ENCODE data around the gene TIAM2.

DNA sequence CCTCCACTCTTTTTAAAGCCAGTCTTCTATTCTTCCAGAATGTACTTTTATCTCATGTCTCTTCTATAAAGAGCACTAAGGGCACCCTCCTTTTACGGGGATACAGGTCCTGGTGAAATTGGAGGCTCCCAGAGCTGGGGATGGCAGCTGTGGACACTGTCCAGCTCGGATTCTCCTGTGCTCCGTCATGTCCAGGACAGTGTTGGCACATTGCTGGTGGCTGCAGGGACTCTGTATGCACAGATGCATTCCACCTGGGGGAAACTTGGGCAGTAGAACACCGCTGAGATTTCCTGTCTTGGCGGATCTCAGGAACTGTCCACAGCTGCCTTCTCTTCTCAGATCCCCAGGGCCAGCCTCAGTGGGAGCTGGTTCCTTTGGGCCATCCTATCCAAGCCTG, 212.1 kb downstream of the TIAM2 start:
- TF ChIP-seq POLR2AphosphoS5 (IDR thresholded peaks at IDR 0.05; ENCODE audit: low read depth, low read length): no peak
- TF ChIP-seq POLR2A (IDR thresholded peaks at IDR 0.05; ENCODE audit: low read depth, low read length): no peak

All from GM12892 (cell line).